ENCODE measurements around the gene SCAMP1. TPM values are rescaled to one million over a fixed set of nuclear protein-coding genes. Genes with fewer than 3 reads are reported as not detected.

The SCAMP1 gene
- total RNA-seq, 4 donors from 2014 or later = 28.3 to 33.1 (median 30.9) TPM

- intact Hi-C loops (cut with DNase I; ENCODE audit: low total_unique reads) = no loop called here
- TF ChIP-seq CTCF (IDR thresholded peaks at IDR 0.05) (no peak), POLR2A (IDR thresholded peaks at IDR 0.05) (no peak)
- H3K4me3 ChIP-seq (ENCODE audit: low read depth, poor library complexity, severe bottlenecking) = no peak overlapping the region
- DNase-seq (ENCODE audit: low spot score in 2 of 2) = no peak
- WGBS, 2 donors = 68 to 75% methylated on average over 8 of the region's 8 CpGs
These were observed 154.3 kb downstream of the SCAMP1 start for GRCh38 chr5:78514427-78515330.

- H3K4me3 ChIP-seq (ENCODE audit: low read depth, poor library complexity, severe bottlenecking) = no peak overlapping the region
- DNase-seq (ENCODE audit: low spot score in 2 of 2) = no peak
- 91 to 93% methylated on average over 3 of the region's 3 CpGs for WGBS, 2 donors
- TF ChIP-seq CTCF (IDR thresholded peaks at IDR 0.05) (no peak), POLR2A (IDR thresholded peaks at IDR 0.05) (no peak)
- intact Hi-C loops (cut with DNase I; ENCODE audit: low total_unique reads) = no loop called here
These were observed 155.3 kb downstream of the SCAMP1 start for GRCh38 chr5:78515670-78516069.

GRCh38 chr5:78518365-78519197 lies 158.2 kb downstream of the SCAMP1 start:
- no peak for TF ChIP-seq CTCF (IDR thresholded peaks at IDR 0.05)
- no peak for TF ChIP-seq POLR2A (IDR thresholded peaks at IDR 0.05)
- DNase-seq (ENCODE audit: low spot score in 2 of 2) = no peak
- intact Hi-C loops (cut with DNase I; ENCODE audit: low total_unique reads) = no loop called here
- 54 to 63% methylated on average over 14 of the region's 14 CpGs for WGBS, 2 donors
- no peak overlapping the region for H3K4me3 ChIP-seq (ENCODE audit: low read depth, poor library complexity, severe bottlenecking)

- no peak for DNase-seq (ENCODE audit: low spot score in 2 of 2)
- H3K4me3 ChIP-seq (ENCODE audit: low read depth, poor library complexity, severe bottlenecking) = no peak overlapping the region
- WGBS, 2 donors = 85 to 88% methylated on average over 9 of the region's 9 CpGs
- intact Hi-C loops (cut with DNase I; ENCODE audit: low total_unique reads) = no loop called here
- TF ChIP-seq POLR2A (IDR thresholded peaks at IDR 0.05) (no peak), CTCF (IDR thresholded peaks at IDR 0.05) (no peak)
These were observed 159.0 kb downstream of the SCAMP1 start for GRCh38 chr5:78519198-78519941.

GRCh38 chr5:78521455-78521854 lies 161.0 kb downstream of the SCAMP1 start:
- WGBS, 2 donors = 84 to 87% methylated on average over 2 of the region's 2 CpGs

More at GRCh38 chr5:78521455-78521854, 161.0 kb downstream of the SCAMP1 start:
- H3K4me3 ChIP-seq (ENCODE audit: low read depth, poor library complexity, severe bottlenecking) = no peak overlapping the region
- intact Hi-C loops (cut with DNase I; ENCODE audit: low total_unique reads) = no loop called here
- no peak for DNase-seq (ENCODE audit: low spot score in 2 of 2)
- TF ChIP-seq POLR2A (IDR thresholded peaks at IDR 0.05) = no peak
- TF ChIP-seq CTCF (IDR thresholded peaks at IDR 0.05) = no peak

Data from lower leg skin (tissue), 4 donors.